OCI-LY7 (cell line): Measurements from ENCODE around the gene SOX18.

Experiments
- CTCF ChIP-seq: fragments of 200-600 bp; sonication (generic); conservative IDR thresholded peaks from 2 replicates; pipeline ENCODE4 v1.5.1; 2014; ENCODE audit warnings: mild to moderate bottlenecking, antibody characterized with exemption, low read length, moderate library complexity, mixed read lengths
- EZH2phosphoT487 ChIP-seq: fragments of 200-600 bp; sonication (generic); IDR thresholded peaks from 2 replicates; pipeline ENCODE4 v1.6.1; 2018; ENCODE audit warnings: low read depth, borderline replicate concordance, mild to moderate bottlenecking, mixed run types, antibody characterized with exemption, low read length, moderate library complexity, mixed read lengths

GRCh38 chr20:64056639-64056888, 7.1 kb upstream of the SOX18 start:
- TF ChIP-seq CTCF (no peak), EZH2phosphoT487 (no peak)
